Nephron (organoid): ENCODE data around the gene STK10.

Source experiments
- H3K27ac Mint-ChIP-seq, 3 experiments: 2 replicates each; pipeline ENCODE4 v1.8.0; 2020; ENCODE audit warnings: mixed read lengths in 3 of 3, mild to moderate bottlenecking in 2 of 3, moderate library complexity in 1 of 3
- H3K27me3 Mint-ChIP-seq: 2 replicates; pipeline ENCODE4 v1.8.0; 2021; ENCODE audit warnings: low read depth, mild to moderate bottlenecking, moderate library complexity, mixed read lengths
- H3K36me3 Mint-ChIP-seq: 2 replicates; pipeline ENCODE4 v1.8.0; 2020; ENCODE audit warnings: low read depth, mixed read lengths
- H3K4me1 Mint-ChIP-seq: 2 replicates; pipeline ENCODE4 v1.8.0; 2020; ENCODE audit warnings: mixed read lengths
- H3K4me3 Mint-ChIP-seq, 3 experiments: 2 replicates each; pipeline ENCODE4 v1.8.0; 2020; ENCODE audit warnings: mild to moderate bottlenecking in 3 of 3, mixed read lengths in 3 of 3, moderate library complexity in 2 of 3
- H3K9me3 Mint-ChIP-seq: 2 replicates; pipeline ENCODE4 v1.8.0; 2020; ENCODE audit warnings: mixed read lengths
- TF ChIP-seq, protein P1 (sequence below), 3 experiments: fragments of 200-600 bp; sonication (generic); IDR thresholded peaks; one replicate each; pipeline ENCODE4 v1.5.0; 2021; ENCODE audit warnings: antibody characterized with exemption in 3 of 3; ENCODE audit not compliant: unreplicated experiment in 3 of 3

STK10 gene

DNA sequence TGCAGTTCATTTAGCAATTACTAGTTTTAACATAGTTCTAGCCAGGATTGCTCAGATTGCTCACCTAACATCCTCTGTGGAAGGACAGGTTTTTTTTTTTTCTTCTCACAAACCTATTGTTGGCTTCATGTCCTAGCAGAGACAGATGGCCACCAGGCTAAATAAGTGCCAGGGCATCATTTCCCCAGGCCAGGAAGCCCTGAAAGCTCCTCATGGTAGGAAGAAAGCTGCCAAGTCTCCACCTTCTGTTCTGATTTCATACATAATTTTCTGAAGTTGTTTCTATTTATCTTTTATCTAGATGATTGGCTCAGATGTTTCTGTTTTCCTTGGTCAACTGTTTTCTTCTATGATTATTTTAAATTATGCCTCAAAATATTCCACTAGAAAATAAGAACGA is 37.0 kb upstream of the STK10 start:
- H3K27me3 Mint-ChIP-seq, result no peaks in the 10 kb centered on the region
- peaks cover 81% of the 10 kb centered on the region for H3K36me3 Mint-ChIP-seq
- TF ChIP-seq, protein P1, sequence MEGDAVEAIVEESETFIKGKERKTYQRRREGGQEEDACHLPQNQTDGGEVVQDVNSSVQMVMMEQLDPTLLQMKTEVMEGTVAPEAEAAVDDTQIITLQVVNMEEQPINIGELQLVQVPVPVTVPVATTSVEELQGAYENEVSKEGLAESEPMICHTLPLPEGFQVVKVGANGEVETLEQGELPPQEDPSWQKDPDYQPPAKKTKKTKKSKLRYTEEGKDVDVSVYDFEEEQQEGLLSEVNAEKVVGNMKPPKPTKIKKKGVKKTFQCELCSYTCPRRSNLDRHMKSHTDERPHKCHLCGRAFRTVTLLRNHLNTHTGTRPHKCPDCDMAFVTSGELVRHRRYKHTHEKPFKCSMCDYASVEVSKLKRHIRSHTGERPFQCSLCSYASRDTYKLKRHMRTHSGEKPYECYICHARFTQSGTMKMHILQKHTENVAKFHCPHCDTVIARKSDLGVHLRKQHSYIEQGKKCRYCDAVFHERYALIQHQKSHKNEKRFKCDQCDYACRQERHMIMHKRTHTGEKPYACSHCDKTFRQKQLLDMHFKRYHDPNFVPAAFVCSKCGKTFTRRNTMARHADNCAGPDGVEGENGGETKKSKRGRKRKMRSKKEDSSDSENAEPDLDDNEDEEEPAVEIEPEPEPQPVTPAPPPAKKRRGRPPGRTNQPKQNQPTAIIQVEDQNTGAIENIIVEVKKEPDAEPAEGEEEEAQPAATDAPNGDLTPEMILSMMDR (IDR thresholded peaks at IDR 0.05; ENCODE audit: unreplicated experiment in 3 of 3), result no peak
- H3K9me3 Mint-ChIP-seq, result peaks cover 12% of the 10 kb centered on the region
- H3K4me1 Mint-ChIP-seq, result no peaks in the 10 kb centered on the region
- H3K4me3 Mint-ChIP-seq, result no peak overlapping the region
- H3K27ac Mint-ChIP-seq, result no peak overlapping the region

- peak overlapping the region in 1 of 3 experiments; percentile 3 for H3K27ac Mint-ChIP-seq
- H3K36me3 Mint-ChIP-seq, result peaks cover 83% of the 10 kb centered on the region
- H3K4me1 Mint-ChIP-seq, result no peaks in the 10 kb centered on the region
- no peaks in the 10 kb centered on the region for H3K27me3 Mint-ChIP-seq
- H3K9me3 Mint-ChIP-seq, result peaks cover 20% of the 10 kb centered on the region
- TF ChIP-seq, protein P1 (IDR thresholded peaks at IDR 0.05; ENCODE audit: unreplicated experiment in 3 of 3), result no peak
- no peak overlapping the region for H3K4me3 Mint-ChIP-seq
Observed at GRCh38 chr5:172223901-172224873, 36.2 kb upstream of the STK10 start.

DNA sequence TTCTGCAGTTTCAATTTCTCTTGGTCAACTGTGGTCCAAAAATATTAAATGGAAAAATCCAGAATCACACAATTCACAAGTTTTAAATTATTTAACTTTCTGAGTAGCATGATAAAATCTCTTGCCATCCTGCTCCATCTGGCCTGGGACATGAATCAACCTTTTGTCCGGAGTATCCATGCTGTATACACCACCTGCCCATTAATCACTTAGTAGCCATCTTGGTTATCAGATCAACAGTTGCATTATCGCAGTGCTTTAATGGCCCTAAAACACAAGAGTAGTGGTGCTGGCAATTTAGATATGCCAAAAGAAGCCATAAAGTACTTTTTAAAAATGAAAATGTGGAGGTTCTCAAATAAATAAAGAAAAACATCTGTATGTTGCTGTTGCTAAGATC is 31.3 kb upstream of the STK10 start:
- H3K4me3 Mint-ChIP-seq, result no peak overlapping the region
- peaks cover 30% of the 10 kb centered on the region for H3K9me3 Mint-ChIP-seq
- TF ChIP-seq, protein P1 (IDR thresholded peaks at IDR 0.05; ENCODE audit: unreplicated experiment in 3 of 3), result no peak
- H3K36me3 Mint-ChIP-seq, result peaks cover 92% of the 10 kb centered on the region
- H3K27me3 Mint-ChIP-seq, result no peaks in the 10 kb centered on the region
- H3K27ac Mint-ChIP-seq, result no peak overlapping the region
- H3K4me1 Mint-ChIP-seq, result no peaks in the 10 kb centered on the region

DNA sequence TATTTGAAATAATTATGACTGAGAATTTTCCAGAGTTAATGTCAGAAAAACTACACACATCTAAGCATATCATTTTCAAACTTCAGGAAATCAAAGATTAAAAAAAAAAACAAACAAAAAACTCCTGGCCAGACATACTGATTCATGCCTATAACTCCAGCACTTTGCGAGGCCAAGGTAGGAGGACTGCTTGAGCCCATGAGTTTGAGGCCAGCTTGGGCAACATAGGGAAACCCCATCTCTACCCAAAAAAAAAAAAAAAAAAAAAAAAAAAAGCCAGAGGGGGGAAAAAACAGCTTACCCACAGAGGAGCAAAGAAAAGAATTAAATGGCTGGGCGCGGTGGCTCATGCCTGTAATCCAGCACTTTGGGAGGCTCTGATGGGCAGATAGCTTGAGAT is 28.3 kb upstream of the STK10 start:
- no peak overlapping the region for H3K27ac Mint-ChIP-seq
- H3K27me3 Mint-ChIP-seq, result no peaks in the 10 kb centered on the region
- no peak overlapping the region for H3K4me3 Mint-ChIP-seq
- TF ChIP-seq, protein P1 (IDR thresholded peaks at IDR 0.05; ENCODE audit: unreplicated experiment in 3 of 3), result no peak
- H3K4me1 Mint-ChIP-seq, result no peaks in the 10 kb centered on the region
- H3K36me3 Mint-ChIP-seq, result peaks cover 86% of the 10 kb centered on the region
- peaks cover 28% of the 10 kb centered on the region for H3K9me3 Mint-ChIP-seq

- Mint-ChIP-seq H3K4me1 (no peaks in the 10 kb centered on the region), H3K27ac (no peak overlapping the region), H3K27me3 (no peaks in the 10 kb centered on the region), H3K36me3 (peaks cover 79% of the 10 kb centered on the region), H3K9me3 (peaks cover 3% of the 10 kb centered on the region), H3K4me3 (no peak overlapping the region)
- TF ChIP-seq, protein P1 (IDR thresholded peaks at IDR 0.05; ENCODE audit: unreplicated experiment in 3 of 3), result no peak
Observed at GRCh38 chr5:172213126-172213525, 25.1 kb upstream of the STK10 start.
